GM21390 (cell line): ENCODE data around the gene TOP2B.
A peak's percentile ranks its signal among the peaks of the same experiment; 100 is the strongest.

Source experiments
- ATAC-seq: cut with Tn5 transposase; IDR thresholded peaks from one replicate; pipeline ENCODE4 v1.9.1; 2021; ENCODE audit not compliant: unreplicated experiment

Gene TOP2B

GRCh38 chr3:25664812-25665314, at the start of gene TOP2B:
Gene TOP2B (minus strand): TSS chr3:25664907. CDS start chr3:25664297, 610 bp downstream.
- peak; percentile 87 for ATAC-seq

GRCh38 chr3:25713341-25713985, 48.8 kb upstream of the TOP2B start:
- no peak for ATAC-seq

GRCh38 chr3:25711090-25711489, 46.4 kb upstream of the TOP2B start:
- no peak for ATAC-seq

- ATAC-seq, result no peak
Measured at GRCh38 chr3:25708036-25708435, 43.3 kb upstream of the TOP2B start.

GRCh38 chr3:25707268-25707926, 42.7 kb upstream of the TOP2B start:
- ATAC-seq, result no peak

GRCh38 chr3:25706213-25706612, 41.5 kb upstream of the TOP2B start:
- no peak for ATAC-seq

GRCh38 chr3:25697553-25697952, 32.8 kb upstream of the TOP2B start:
- ATAC-seq, result no peak

GRCh38 chr3:25695731-25696420, 31.2 kb upstream of the TOP2B start:
- no peak for ATAC-seq

- no peak for ATAC-seq
Measured at GRCh38 chr3:25693238-25693637, 28.5 kb upstream of the TOP2B start.

- ATAC-seq, result no peak
Measured at GRCh38 chr3:25692341-25692740, 27.6 kb upstream of the TOP2B start.

GRCh38 chr3:25690768-25691533, 26.2 kb upstream of the TOP2B start:
- no peak for ATAC-seq

- ATAC-seq, result no peak
Measured at GRCh38 chr3:25689226-25689625, 24.5 kb upstream of the TOP2B start.

- ATAC-seq, result no peak
Measured at GRCh38 chr3:25687742-25688141, 23.0 kb upstream of the TOP2B start.

- ATAC-seq, result no peak
Measured at GRCh38 chr3:25686766-25687165, 22.1 kb upstream of the TOP2B start.

- no peak for ATAC-seq
Measured at GRCh38 chr3:25683882-25684281, 19.2 kb upstream of the TOP2B start.

- no peak for ATAC-seq
Measured at GRCh38 chr3:25683410-25683809, 18.7 kb upstream of the TOP2B start.

GRCh38 chr3:25679642-25680302, 15.1 kb upstream of the TOP2B start:
- no peak for ATAC-seq

- ATAC-seq, result no peak
Measured at GRCh38 chr3:25679166-25679565, 14.5 kb upstream of the TOP2B start.

GRCh38 chr3:25678581-25678980, 13.9 kb upstream of the TOP2B start:
- ATAC-seq, result no peak

GRCh38 chr3:25677121-25677520, 12.4 kb upstream of the TOP2B start:
- ATAC-seq, result no peak

- no peak for ATAC-seq
Measured at GRCh38 chr3:25674670-25675069, 10.0 kb upstream of the TOP2B start.
